ENCODE data around the gene RHOT2. TPM values are rescaled to one million over a fixed set of nuclear protein-coding genes. Genes with fewer than 3 reads are reported as not detected.

The RHOT2 gene
- polyA plus RNA-seq, 1 donor (not counting 4 experiments of a cell fraction or from before 2014, with no cell fraction given) = 58.7 TPM

GRCh38 chr16:641326-642188 is 26.4 kb upstream of the RHOT2 start, which contains the start of gene MCRIP2:
MCRIP2 (plus strand) TSS chr16:641828; CDS start chr16:641992, 164 bp downstream.
- H3K27ac ChIP-seq (ENCODE audit: control insufficient read depth, insufficient read depth, low read length) = no peak within 1 kb of the TSS
- no peak for FAIRE-seq
- dilution Hi-C loops (cut with MboI; ENCODE audit: extremely low pct_ligation_motif_present, low sequenced_read_pairs) = no loop called here

GRCh38 chr16:642189-643049 is 25.5 kb upstream of the RHOT2 start:
- no peak overlapping the region for H3K27ac ChIP-seq (ENCODE audit: control insufficient read depth, insufficient read depth, low read length)
- FAIRE-seq = no peak

More at GRCh38 chr16:641326-642188, 26.4 kb upstream of the RHOT2 start, which contains the start of gene MCRIP2:
- peak within 1 kb of the TSS; percentile 67 for H3K9ac ChIP-seq (ENCODE audit: control insufficient read depth, extremely low read depth, insufficient read depth, low read length)
- peaks cover 8% of the 10 kb centered on the region for H3K4me1 ChIP-seq (ENCODE audit: control insufficient read depth, extremely low read depth, insufficient read depth, low read length)
- H3K4me2 ChIP-seq (ENCODE audit: control insufficient read depth, extremely low read depth, insufficient read depth, low read depth, low read length) = peak within 1 kb of the TSS; percentile 80
- H3K9me1 ChIP-seq (ENCODE audit: control insufficient read depth, extremely low read depth, insufficient read depth, low read length) = peaks cover 2% of the 10 kb centered on the region
- no peaks in the 10 kb centered on the region for H3K36me3 ChIP-seq (ENCODE audit: control insufficient read depth in 2 of 2, extremely low read depth in 1 of 2, insufficient read depth in 2 of 2, low read length in 2 of 2)
- DNase-seq (ENCODE audit: low read depth, low spot score) = no peak
- H3K79me2 ChIP-seq (ENCODE audit: control insufficient read depth, insufficient read depth, low read length) = no peaks in the 10 kb centered on the region
- H4K20me1 ChIP-seq (ENCODE audit: control insufficient read depth, extremely low read depth, insufficient read depth, low read length) = no peaks in the 10 kb centered on the region
- H3K9me3 ChIP-seq (ENCODE audit: control insufficient read depth, low read depth, low read length) = no peaks in the 10 kb centered on the region
- no peaks in the 10 kb centered on the region for H3K27me3 ChIP-seq (ENCODE audit: control insufficient read depth, extremely low read depth, insufficient read depth, low read length)
- peak within 1 kb of the TSS; percentile 75 for H2AFZ ChIP-seq (ENCODE audit: control insufficient read depth, low read length)
- peak within 1 kb of the TSS; percentile 53 to 69 (median 65) for H3K4me3 ChIP-seq (ENCODE audit: control insufficient read depth in 2 of 3, extremely low read depth in 1 of 3, insufficient read depth in 2 of 3, low read depth in 1 of 3, low read length in 3 of 3)
- TF ChIP-seq CTCF (optimal IDR thresholded peaks at IDR 0.05 in 1 of 3, IDR thresholded peaks at IDR 0.05 in 1 of 3, conservative IDR thresholded peaks at IDR 0.05 in 1 of 3; ENCODE audit: extremely low read depth in 1 of 3, insufficient read depth in 2 of 3, low read length in 3 of 3) (no peak), EZH2 (IDR thresholded peaks at IDR 0.05; ENCODE audit: low read length) (no peak)

More at GRCh38 chr16:642189-643049, 25.5 kb upstream of the RHOT2 start:
- peaks cover 8% of the 10 kb centered on the region for H3K4me1 ChIP-seq (ENCODE audit: control insufficient read depth, extremely low read depth, insufficient read depth, low read length)
- peaks cover 2% of the 10 kb centered on the region for H3K9me1 ChIP-seq (ENCODE audit: control insufficient read depth, extremely low read depth, insufficient read depth, low read length)
- H3K27me3 ChIP-seq (ENCODE audit: control insufficient read depth, extremely low read depth, insufficient read depth, low read length) = no peaks in the 10 kb centered on the region
- H3K4me3 ChIP-seq (ENCODE audit: control insufficient read depth in 2 of 3, extremely low read depth in 1 of 3, insufficient read depth in 2 of 3, low read depth in 1 of 3, low read length in 3 of 3) = peak overlapping the region; percentile 53 to 69 (median 65)
- no peaks in the 10 kb centered on the region for H4K20me1 ChIP-seq (ENCODE audit: control insufficient read depth, extremely low read depth, insufficient read depth, low read length)
- H3K79me2 ChIP-seq (ENCODE audit: control insufficient read depth, insufficient read depth, low read length) = peaks cover 2% of the 10 kb centered on the region
- peak overlapping the region; percentile 40 for H2AFZ ChIP-seq (ENCODE audit: control insufficient read depth, low read length)
- no peaks in the 10 kb centered on the region for H3K36me3 ChIP-seq (ENCODE audit: control insufficient read depth in 2 of 2, extremely low read depth in 1 of 2, insufficient read depth in 2 of 2, low read length in 2 of 2)
- H3K9ac ChIP-seq (ENCODE audit: control insufficient read depth, extremely low read depth, insufficient read depth, low read length) = peak overlapping the region; percentile 67
- H3K4me2 ChIP-seq (ENCODE audit: control insufficient read depth, extremely low read depth, insufficient read depth, low read depth, low read length) = peak overlapping the region; percentile 80
- TF ChIP-seq EZH2 (IDR thresholded peaks at IDR 0.05; ENCODE audit: low read length) = no peak
- no peak for TF ChIP-seq CTCF (optimal IDR thresholded peaks at IDR 0.05 in 1 of 3, IDR thresholded peaks at IDR 0.05 in 1 of 3, conservative IDR thresholded peaks at IDR 0.05 in 1 of 3; ENCODE audit: extremely low read depth in 1 of 3, insufficient read depth in 2 of 3, low read length in 3 of 3)
- no peak for DNase-seq (ENCODE audit: low read depth, low spot score)
- dilution Hi-C loops (cut with MboI; ENCODE audit: extremely low pct_ligation_motif_present, low sequenced_read_pairs) = no loop called here
- H3K9me3 ChIP-seq (ENCODE audit: control insufficient read depth, low read depth, low read length) = no peaks in the 10 kb centered on the region

Measured in keratinocyte (primary cell).